HG03095 (cell line): ENCODE measurements around the gene SEPTIN3.
A peak's percentile ranks its signal among the peaks of the same experiment; 100 is the strongest.
"Not testable (repeated sequence)": the region's sequence is repeated elsewhere in the genome, so short reads cannot be mapped to it uniquely, and the experiment has no call there.

ENCODE experiments used
- ATAC-seq: cut with Tn5 transposase; IDR thresholded peaks from one replicate; pipeline ENCODE4 v1.9.1; 2021; ENCODE audit warnings: moderate library complexity; ENCODE audit not compliant: unreplicated experiment

Gene SEPTIN3

DNA sequence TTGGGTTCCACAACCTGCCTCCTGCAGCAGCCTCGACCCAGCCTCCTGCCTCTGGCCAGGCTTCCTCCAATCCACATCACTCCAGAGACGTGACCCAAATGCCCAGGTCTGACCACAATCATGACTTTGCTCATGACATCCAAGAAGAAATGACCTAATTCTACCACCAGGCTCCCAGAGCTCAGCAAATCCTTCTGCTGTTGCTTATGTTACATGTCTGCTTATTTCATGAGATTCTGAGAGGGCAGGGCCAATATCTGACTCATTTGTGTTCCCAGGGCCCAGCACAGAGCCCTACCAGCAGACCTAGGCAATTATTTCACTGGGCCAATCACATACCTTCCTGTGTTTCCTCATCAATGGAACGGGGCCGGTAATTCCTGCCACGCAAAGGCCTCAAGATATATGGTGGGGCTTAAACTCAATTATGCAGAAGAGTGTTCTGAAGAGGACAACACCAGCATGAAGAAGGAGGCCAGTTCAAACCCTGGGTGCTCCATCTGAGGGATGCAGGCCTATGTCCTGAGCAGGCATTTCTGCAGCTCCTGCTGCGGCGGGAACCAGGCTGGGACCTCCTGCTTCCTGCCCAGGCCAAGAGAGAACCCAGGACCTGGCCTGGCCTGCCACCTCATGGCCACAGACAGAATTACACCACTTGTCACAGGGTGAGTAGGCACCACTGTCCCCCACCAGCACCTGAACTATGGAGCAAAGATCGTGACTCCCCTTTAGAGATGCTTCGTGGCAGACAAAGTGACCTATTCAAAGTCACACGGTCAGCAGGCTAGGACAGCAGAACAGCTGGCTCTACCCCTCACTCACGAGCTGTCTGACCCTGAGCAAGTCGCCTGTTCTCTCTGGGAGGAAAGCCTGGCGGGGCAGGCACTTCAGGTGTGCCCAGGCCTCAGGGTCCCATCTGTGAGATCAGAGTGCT is 28.1 kb upstream of the SEPTIN3 start:
- no peak for ATAC-seq

DNA sequence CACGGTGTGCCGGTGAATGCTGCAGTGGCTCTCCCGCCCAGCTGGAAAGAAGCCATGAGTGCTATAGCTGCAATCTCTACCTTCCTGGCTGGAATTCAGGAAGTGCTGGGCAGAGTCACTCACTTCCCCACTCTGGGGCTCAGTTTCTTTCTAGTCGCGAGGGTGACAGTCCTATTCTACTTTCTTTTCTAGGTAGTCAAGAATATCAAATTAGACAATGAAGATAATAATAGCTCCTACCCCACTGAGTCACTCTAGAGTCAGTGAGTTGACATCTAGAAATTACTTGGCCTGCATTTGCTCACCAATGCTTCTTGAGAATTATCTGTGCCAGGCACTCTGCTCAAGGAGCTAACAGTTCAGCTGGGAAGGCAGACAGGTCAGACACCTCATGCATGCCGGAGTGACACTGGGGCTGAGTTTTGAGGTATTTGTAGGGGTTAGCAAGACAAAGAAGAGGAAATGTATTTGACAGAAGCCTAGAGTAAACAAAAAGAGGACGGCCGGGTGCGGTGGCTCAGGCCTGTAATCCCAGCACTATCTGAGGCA is 25.5 kb upstream of the SEPTIN3 start:
- ATAC-seq, result no peak

DNA sequence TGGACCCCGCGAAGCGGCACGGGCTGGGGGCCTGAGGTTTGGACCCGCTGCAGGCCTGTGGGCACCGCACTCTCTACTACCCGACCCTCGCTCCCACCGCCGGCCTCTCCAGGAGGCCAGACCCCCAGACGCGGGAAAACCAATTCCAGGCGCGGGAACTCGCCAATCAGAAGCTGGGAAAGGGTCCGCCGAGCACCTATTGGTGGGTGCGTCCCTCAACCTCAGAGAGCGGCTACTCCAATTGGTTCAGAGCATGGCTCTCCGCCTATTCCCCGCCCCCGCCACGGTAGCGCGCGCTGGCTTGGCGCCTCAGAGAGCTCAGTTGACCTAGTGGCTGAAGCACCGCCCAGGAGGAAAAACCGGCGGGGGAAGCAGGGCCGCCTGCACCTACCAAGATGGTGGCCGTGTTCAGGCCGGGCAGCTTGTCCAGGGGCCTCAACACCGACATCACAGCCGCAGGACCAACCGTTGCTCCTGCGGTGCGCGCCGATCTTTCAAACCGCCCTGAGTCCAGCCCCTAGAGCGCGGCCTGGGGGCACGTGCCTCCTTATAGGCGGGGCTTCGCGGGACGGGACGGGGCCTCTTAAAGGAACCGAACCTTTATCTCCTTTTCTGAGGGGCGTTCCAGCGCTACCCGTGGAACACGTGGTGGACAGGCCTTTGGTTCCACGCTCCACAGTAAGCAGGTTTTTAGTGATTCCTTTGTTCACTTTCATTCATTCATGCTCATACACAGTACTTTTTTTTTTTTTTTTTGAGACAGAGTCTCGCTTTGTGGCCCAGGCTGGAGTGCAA is 22.4 kb upstream of the SEPTIN3 start, which contains the start of gene CENPM:
Gene CENPM, minus strand, starts transcription at position 524 of the 795 bp plus-strand sequence. Its CDS starts 76 bp downstream, at position 448.
- ATAC-seq, result peak; percentile 65

DNA sequence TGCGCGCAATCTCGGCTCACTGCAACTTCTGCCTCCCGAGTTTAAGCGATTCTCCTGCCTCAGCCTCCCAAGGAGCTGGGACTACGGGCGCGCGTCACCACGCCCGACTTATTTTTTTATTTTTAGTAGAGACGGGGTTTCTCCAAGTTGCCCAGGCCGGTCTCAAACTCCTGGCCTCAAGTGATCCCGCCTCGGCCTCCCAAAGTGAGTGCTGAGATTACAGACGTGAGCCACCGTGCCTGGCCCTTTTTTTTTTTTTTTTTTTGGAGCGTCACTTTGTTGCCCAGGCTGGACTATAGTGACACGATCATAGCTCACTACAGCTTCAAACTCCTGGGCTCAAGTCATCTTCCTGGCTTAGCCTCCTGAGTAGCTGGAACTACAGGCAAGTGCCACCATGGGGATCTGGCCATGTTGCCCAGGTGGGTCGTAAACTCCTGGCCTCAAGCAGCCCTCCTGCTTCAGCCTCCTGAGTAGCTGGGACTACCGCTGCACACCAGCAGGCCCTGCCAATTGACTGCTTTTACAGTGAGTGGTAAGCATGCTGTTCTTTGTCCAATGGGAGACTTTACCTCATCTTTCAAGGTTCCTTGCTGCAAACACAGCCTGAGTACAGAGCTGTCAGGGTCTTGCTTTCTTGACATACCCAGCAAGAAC is 21.7 kb upstream of the SEPTIN3 start:
- ATAC-seq, result no peak

DNA sequence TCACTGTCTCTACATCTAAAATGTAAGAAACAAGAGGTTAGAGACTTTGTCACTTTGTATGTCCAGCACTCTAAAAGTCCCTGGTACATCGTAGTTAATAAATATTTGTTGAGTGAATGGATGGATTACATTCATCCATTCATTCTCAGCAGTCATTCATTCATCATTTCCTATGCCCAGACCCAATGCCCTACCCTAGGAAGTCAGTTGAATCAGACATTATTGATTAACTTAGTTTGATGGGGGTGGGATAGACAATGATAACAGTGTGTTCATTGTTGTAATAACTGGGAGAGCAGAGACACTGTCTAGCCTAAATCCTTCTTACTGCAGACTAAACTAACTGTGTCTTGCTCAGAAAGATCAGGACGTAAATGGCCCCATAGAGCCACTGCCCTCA is 21.1 kb upstream of the SEPTIN3 start:
- ATAC-seq, result no peak

GRCh38 chr22:41948928-41949296 is 20.3 kb upstream of the SEPTIN3 start:
- ATAC-seq, result not testable (repeated sequence)

DNA sequence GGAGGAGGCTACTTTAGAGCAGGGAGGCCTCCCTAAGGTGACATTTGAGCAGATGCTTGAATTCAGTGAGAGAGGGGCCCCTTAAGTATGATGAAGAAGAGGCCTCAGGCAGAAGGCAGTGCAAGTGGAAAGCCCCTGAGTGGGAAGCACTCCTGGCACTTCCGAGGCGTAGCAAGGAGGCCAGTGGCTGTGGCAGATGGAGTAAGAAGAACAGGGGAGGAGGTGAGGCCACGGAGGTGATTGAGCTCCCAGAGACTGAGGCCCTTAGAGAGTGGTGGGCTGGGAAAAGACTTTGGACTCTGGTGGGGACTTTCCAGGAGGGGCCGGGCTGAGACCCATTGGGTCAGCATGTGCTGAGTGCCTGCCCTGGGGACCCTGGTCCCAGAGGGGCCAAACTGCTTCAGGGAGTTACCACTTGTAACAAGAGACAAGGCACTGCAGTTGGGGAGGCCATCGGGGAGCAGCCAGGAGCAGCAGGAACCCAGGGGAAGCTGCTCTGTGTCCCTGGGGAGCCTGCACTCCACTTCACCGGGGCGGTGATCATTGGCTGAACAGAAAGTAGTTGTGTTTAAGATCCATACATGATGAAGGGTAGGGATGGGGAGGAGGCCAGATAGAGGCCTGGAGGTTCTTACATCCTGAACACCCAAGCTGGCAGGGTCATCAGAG is 19.8 kb upstream of the SEPTIN3 start:
- no peak for ATAC-seq

DNA sequence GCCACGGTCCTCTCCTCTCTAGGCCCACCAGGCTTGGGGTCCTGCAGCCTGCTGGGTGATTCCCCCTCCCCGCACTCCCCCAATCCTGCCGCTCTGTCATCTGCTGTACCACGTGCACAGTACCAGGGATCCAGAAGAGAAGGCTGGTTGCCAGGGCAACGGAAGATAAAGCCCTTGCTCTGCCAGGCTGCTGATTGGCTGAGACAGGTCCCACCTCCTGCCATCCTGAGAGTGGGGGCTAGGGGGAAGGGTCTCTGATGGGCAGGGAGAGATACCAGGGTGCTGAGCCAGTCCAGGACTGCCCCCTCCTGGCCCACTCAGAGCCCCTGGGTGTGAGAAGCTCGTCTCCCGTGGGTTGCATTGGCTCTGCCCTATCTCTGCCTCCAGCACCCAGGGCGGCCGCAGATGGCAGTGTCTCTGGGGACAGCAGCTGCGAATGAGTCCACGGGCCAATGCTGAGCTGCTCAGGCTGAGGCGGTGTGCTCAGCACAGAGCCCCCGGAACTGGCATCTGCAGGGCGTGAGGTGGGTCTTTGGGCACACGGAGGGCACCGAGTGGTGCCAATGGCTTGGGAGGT is 17.3 kb upstream of the SEPTIN3 start, which contains the start of gene SMIM45:
Gene SMIM45, plus strand, starts transcription at position 253 of the 577 bp plus-strand sequence.
- no peak for ATAC-seq

DNA sequence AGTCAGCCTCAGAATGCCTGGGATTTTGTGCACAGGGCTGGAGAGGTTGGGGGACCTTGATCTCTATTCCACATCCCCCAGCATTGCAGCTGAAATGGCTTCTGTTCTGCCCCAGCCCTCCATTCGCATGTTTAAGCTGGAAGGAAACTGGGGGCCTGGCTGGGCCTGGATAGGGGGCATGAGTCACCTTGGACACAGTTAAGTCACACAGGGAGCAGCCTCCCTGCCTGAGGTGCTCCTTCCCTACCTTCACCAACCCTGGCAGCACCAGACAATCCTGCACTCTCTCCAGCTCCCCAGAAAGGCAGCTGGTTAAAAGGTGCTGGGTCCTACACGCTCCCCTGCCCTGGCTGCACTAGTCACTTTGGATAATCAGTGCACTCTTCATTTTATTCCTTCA is 16.5 kb upstream of the SEPTIN3 start:
- no peak for ATAC-seq

DNA sequence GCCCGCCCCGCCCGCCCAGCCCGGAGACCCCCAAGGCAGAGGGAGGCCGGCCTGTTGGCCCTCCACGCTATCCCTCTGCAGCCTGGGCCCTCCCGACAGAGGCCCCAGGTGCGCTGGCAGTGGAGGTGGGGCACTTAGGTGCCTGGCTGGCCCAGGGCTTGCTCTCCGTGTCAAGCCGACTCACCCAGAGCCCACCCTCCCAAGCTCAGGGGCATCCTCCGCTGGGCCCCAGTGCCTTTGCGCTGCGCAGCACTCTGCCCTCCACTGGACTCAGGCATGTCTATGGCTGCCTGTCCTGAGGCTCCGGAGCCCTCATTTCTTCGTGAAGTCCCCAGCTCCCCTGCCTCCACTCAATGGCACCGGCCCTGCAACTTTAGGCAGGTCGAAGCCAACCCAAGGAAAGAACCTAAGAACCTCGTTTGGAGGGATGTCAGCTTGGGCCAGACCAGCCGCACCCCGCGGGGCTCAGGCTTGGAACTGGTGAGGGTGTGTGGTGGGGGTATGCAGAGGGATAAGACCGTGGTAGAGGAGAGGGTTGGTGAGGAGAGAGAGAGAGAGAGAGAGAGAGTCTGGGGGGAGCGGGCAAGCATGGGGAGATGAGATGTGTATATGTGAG is 11.2 kb upstream of the SEPTIN3 start:
- ATAC-seq, result no peak

- ATAC-seq, result no peak
These were observed 5.7 kb upstream of the SEPTIN3 start for GRCh38 chr22:41963453-41964111.

GRCh38 chr22:41964112-41964491 is 5.1 kb upstream of the SEPTIN3 start:
- no peak for ATAC-seq

DNA sequence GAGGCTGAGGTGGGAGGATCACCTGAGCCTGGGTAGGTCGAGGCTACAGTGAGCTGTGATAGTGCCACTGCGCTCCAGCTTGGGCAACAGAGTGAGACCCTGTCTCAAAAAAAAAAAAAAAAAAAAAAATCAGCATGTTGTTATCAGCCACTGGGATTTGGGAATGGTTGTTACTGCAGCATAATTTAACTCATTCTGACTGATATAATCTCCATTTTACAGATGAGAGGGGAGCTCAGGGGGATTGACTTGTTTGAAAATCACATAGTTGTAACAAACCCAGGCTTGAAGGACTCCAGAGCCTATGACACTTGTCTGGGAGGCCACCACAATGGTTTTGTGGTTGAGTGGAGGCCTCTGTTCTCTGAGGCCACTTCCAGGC is 3.0 kb upstream of the SEPTIN3 start:
- ATAC-seq, result no peak

DNA sequence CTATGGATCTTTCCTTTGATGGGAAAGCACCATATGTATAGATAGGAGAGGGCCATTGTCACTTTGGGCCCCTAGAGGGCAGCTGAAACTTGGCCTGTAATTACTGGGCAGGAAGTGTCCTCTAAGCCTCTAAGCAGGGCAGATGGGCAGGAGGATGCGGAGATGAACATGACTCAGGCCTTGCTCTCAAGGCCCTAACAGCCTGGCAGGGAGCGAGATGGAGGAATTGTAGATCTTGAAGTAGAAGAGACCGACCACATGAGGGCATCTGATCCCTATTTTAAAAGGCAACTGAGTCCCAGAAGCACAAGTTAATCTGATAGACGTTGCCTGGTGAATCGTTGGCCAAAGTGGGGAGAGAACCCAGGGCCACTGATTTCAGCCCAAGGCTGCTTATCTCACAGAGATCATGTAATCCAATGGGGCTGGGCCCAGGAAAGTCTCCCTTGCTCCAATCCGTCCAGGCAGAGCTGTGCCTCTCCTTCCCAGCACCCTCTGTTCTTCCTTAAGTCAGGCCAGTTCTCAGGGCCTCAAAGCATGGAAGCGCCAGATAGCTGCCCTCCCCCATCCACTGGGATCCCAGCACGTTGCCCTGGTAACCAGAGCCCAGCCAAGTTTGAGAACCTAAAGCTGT is 2.5 kb upstream of the SEPTIN3 start:
- no peak for ATAC-seq

DNA sequence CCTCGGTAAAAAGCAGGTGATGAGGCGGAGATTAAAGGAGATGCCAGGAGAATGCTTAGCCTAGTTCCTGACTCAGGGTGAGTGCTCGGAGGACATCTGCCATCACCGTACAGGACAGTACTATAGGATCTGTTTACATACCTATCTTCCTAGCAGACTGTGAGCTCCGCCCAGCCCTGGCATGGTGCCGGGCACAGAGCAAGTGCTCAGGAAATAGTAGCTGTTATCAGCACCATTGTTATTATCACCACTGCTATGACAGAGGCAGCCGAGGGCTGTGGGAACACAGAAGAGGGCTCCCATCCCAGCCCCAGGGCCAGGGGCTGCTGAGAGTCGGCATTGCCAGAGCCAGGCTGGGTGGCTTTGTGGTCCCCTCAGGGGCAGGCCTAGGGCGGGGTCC is 642 bp upstream of the SEPTIN3 start:
- no peak for ATAC-seq

GRCh38 chr22:41970601-41971000 is 1.4 kb downstream of the SEPTIN3 start:
- no peak for ATAC-seq

GRCh38 chr22:41971431-41971830 is 2.2 kb downstream of the SEPTIN3 start:
- ATAC-seq, result no peak

DNA sequence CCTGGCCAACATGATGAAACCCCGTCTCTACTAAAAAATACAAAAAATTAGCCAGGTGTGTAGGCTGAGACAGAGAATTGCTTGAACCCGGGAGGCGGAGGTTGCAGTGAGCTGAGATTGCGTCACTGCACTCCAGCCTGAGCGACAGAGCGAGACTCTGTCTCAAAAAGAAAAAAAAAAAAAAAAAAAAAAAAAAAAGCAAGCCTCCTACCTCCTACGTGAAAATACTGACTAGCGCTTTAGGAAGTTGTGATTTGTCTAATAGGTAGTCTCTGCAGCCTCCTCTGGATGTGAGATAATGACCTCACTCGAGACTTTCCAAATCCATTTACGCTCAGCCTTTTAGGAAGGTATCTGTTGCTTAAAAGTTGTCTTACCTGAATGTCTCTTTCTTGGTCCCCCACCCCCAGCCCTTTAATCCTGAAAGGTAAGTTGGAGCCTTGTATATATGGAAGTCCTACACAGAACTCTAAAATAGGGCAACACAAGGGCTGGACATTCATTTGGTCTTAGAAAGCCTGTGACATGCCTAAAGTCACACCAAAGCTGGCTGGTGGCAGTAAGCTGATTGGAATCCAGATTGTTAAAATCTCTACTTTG is 5.5 kb downstream of the SEPTIN3 start:
- ATAC-seq, result no peak
